ENCODE results near the gene FOSL1. TPM values are rescaled to one million over a fixed set of nuclear protein-coding genes. Genes with fewer than 3 reads are reported as not detected.

The FOSL1 gene
- total RNA-seq, 1 experiment from 2014 or later: 125 TPM

DNA sequence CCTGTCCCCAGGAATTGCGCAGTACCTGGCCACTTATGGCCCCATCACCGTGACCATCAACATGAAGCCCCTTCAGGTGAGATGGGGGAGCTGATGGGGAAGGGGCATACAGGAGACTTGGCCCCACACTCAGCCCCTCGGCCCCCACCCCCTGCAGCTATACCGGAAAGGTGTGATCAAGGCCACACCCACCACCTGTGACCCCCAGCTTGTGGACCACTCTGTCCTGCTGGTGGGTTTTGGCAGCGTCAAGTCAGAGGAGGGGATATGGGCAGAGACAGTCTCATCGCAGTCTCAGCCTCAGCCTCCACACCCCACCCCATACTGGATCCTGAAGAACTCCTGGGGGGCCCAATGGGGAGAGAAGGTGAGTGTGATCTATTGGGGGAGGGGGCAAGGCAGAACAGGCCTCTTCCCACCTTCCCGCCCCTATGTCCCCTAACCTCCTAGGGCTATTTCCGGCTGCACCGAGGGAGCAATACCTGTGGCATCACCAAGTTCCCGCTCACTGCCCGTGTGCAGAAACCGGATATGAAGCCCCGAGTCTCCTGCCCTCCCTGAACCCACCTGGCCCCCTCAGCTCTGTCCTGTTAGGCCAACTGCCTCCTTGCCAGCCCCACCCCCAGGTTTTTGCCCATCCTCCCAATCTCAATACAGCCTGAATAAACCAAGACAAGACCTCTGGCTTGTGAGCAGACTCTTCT, 17.0 kb downstream of the FOSL1 start:
- TF ChIP-seq, protein P1, sequence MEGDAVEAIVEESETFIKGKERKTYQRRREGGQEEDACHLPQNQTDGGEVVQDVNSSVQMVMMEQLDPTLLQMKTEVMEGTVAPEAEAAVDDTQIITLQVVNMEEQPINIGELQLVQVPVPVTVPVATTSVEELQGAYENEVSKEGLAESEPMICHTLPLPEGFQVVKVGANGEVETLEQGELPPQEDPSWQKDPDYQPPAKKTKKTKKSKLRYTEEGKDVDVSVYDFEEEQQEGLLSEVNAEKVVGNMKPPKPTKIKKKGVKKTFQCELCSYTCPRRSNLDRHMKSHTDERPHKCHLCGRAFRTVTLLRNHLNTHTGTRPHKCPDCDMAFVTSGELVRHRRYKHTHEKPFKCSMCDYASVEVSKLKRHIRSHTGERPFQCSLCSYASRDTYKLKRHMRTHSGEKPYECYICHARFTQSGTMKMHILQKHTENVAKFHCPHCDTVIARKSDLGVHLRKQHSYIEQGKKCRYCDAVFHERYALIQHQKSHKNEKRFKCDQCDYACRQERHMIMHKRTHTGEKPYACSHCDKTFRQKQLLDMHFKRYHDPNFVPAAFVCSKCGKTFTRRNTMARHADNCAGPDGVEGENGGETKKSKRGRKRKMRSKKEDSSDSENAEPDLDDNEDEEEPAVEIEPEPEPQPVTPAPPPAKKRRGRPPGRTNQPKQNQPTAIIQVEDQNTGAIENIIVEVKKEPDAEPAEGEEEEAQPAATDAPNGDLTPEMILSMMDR (IDR thresholded peaks at IDR 0.05 in 2 of 3, conservative IDR thresholded peaks at IDR 0.05 in 1 of 3; ENCODE audit: borderline replicate concordance in 1 of 3, insufficient read depth in 1 of 3, low read depth in 2 of 3, low read length in 2 of 3): no peak
- TF ChIP-seq, protein P2, sequence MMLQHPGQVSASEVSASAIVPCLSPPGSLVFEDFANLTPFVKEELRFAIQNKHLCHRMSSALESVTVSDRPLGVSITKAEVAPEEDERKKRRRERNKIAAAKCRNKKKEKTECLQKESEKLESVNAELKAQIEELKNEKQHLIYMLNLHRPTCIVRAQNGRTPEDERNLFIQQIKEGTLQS (IDR thresholded peaks at IDR 0.05): no peak
- TF ChIP-seq POLR2A (IDR thresholded peaks at IDR 0.05; ENCODE audit: borderline replicate concordance, extremely low read depth, insufficient read depth, insufficient read length): no peak
- no peak for TF ChIP-seq CBX3 (IDR thresholded peaks at IDR 0.05; ENCODE audit: low read depth)
- no peak for TF ChIP-seq ZFX (IDR thresholded peaks at IDR 0.05)
- TF ChIP-seq, protein P3, sequence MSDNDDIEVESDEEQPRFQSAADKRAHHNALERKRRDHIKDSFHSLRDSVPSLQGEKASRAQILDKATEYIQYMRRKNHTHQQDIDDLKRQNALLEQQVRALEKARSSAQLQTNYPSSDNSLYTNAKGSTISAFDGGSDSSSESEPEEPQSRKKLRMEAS (IDR thresholded peaks at IDR 0.05): no peak
- TF ChIP-seq SP1 (IDR thresholded peaks at IDR 0.05; ENCODE audit: low read depth): no peak
- H3K36me3 ChIP-seq (ENCODE audit: control insufficient read depth in 1 of 2, insufficient read depth in 2 of 2, low read length in 2 of 2): peaks cover 14 to 50% of the 10 kb centered on the region in 2 experiments

More for the DNA sequence above, 17.0 kb downstream of the FOSL1 start:
- POLR2A ChIA-PET: interaction anchor here (1.4 to 1.6 kb wide), 2 partner anchors 12 to 24 kb away, joined by 3 to 9 read pairs; partner anchors contain the start of gene CFL1
- no peaks in the 10 kb centered on the region for H3K9me2 ChIP-seq (ENCODE audit: insufficient read depth)
- RAD21 ChIA-PET (ENCODE audit: low non-redundant PET in 1 of 2, low total read pairs in 2 of 2, uncharacterized antibody in 2 of 2, unreplicated experiment in 2 of 2): no interaction called here
- BruUV-seq (replicated peaks): no TSS peak
- no peak overlapping the region for H2AFZ ChIP-seq (ENCODE audit: low read depth, low read length, poor library complexity, severe bottlenecking)
- DNase-seq (ENCODE audit: low read depth, low spot score) (no peak), ATAC-seq (no peak)
- H3K9ac ChIP-seq (ENCODE audit: low read length): no peak overlapping the region
- H4K20me1 ChIP-seq (ENCODE audit: insufficient read depth): no peaks in the 10 kb centered on the region
- no peak overlapping the region for H3K27ac ChIP-seq (ENCODE audit: low read depth, low read length)
- peaks cover 7 to 26% of the 10 kb centered on the region in 2 experiments for H3K4me1 ChIP-seq (ENCODE audit: control insufficient read depth in 1 of 2, insufficient read depth in 2 of 2, low read length in 2 of 2)
- H3K4me2 ChIP-seq (ENCODE audit: low read length): no peak overlapping the region
- no peaks in the 10 kb centered on the region for H3K27me3 ChIP-seq (ENCODE audit: insufficient read depth, low read length)
- intact Hi-C loops (cut with micrococcal nuclease): no loop called here
- H3K9me3 ChIP-seq (ENCODE audit: control insufficient read depth in 1 of 2, insufficient read depth in 1 of 2, low read depth in 1 of 2, low read length in 2 of 2): no peaks in the 10 kb centered on the region
- CTCF ChIA-PET: interaction anchor here (1.6 kb wide), 1 partner anchor 34 kb away, joined by 5 read pairs; no protein-coding TSS in a partner anchor
- peaks cover 39% of the 10 kb centered on the region for H3K79me2 ChIP-seq (ENCODE audit: insufficient read depth, low read length)
- no peak overlapping the region for H3K4me3 ChIP-seq (replicated peaks in 1 of 2; ENCODE audit: low read depth in 1 of 2, low read length in 2 of 2)
